Loucy (cell line): ENCODE data around the gene SMIM22.

Source experiments
- H2AFZ ChIP-seq: fragments of 200-600 bp; sonication (generic); 2 replicates; pipeline ENCODE4 v1.6.0; 2016; ENCODE audit warnings: antibody characterized with exemption, mild to moderate bottlenecking, low read length, moderate library complexity
- H3F3A ChIP-seq: fragments of 200-600 bp; 2 replicates; pipeline ENCODE4 v1.6.0; 2016; ENCODE audit warnings: antibody characterized with exemption, low read depth, mild to moderate bottlenecking
- H3K27me3 ChIP-seq: fragments of 200-600 bp; sonication (generic); 2 replicates; pipeline ENCODE4 v1.6.1; 2014; ENCODE audit warnings: low read length, mild to moderate bottlenecking; ENCODE audit not compliant: insufficient read depth, poor library complexity, severe bottlenecking
- H3K36me3 ChIP-seq: fragments of 200-600 bp; sonication (generic); 2 replicates; pipeline ENCODE4 v1.6.1; 2016; ENCODE audit warnings: low read length; ENCODE audit not compliant: insufficient read depth
- H3K4me1 ChIP-seq: fragments of 200-600 bp; sonication (generic); 2 replicates; pipeline ENCODE4 v1.5.1; 2014; ENCODE audit warnings: low read length, mild to moderate bottlenecking; ENCODE audit not compliant: insufficient read depth, poor library complexity, severe bottlenecking
- H3K4me2 ChIP-seq: fragments of 200-600 bp; sonication (generic); 2 replicates; pipeline ENCODE4 v1.6.0; 2014; ENCODE audit warnings: antibody characterized with exemption, low read length, low read depth, mild to moderate bottlenecking; ENCODE audit not compliant: poor library complexity, severe bottlenecking
- H3K4me3 ChIP-seq: fragments of 200-600 bp; sonication (generic); 2 replicates; pipeline ENCODE4 v1.5.1; 2014; ENCODE audit warnings: low read length, mild to moderate bottlenecking, mixed read lengths; ENCODE audit not compliant: poor library complexity, severe bottlenecking
- H3K79me2 ChIP-seq: fragments of 200-600 bp; sonication (generic); 2 replicates; pipeline ENCODE4 v1.6.1; 2014; ENCODE audit warnings: low read length; ENCODE audit not compliant: insufficient read depth
- H3K9ac ChIP-seq: fragments of 200-600 bp; sonication (generic); 2 replicates; pipeline ENCODE4 v1.6.0; 2014; ENCODE audit warnings: mild to moderate bottlenecking, low read depth, low read length, moderate library complexity; ENCODE audit not compliant: poor library complexity, severe bottlenecking
- H3K9me2 ChIP-seq: fragments of 200-600 bp; sonication (generic); replicated peaks from 2 replicates; pipeline ENCODE4 v1.6.1; 2016; ENCODE audit warnings: low read depth, low read length, mixed read lengths
- H3K9me3 ChIP-seq: fragments of 200-600 bp; sonication (generic); 2 replicates; pipeline ENCODE4 v1.6.1; 2014; ENCODE audit warnings: mild to moderate bottlenecking, antibody characterized with exemption, low read length, low read depth; ENCODE audit not compliant: insufficient read depth
- H4K20me1 ChIP-seq: fragments of 200-600 bp; sonication (generic); 2 replicates; pipeline ENCODE4 v1.6.0; 2014; ENCODE audit warnings: antibody characterized with exemption, low read length, mild to moderate bottlenecking; ENCODE audit not compliant: insufficient read depth, poor library complexity, severe bottlenecking
- CTCF ChIP-seq: fragments of 200-600 bp; sonication (generic); conservative IDR thresholded peaks from 2 replicates; pipeline ENCODE4 v1.5.1; 2014; ENCODE audit warnings: mild to moderate bottlenecking, antibody characterized with exemption, low read length
- EZH2phosphoT487 ChIP-seq: fragments of 200-600 bp; IDR thresholded peaks from 2 replicates; pipeline ENCODE4 v1.6.1; 2018; ENCODE audit warnings: antibody characterized with exemption, mild to moderate bottlenecking, moderate library complexity, borderline replicate concordance

SMIM22 gene

GRCh38 chr16:4790261-4790660 lies 4.9 kb upstream of the SMIM22 start:
- Histone ChIP-seq H3K27me3 (no peaks in the 10 kb centered on the region), H3K9ac (no peak overlapping the region), H3K9me2 (no peaks in the 10 kb centered on the region), H3K79me2 (no peaks in the 10 kb centered on the region), H2AFZ (no peak overlapping the region), H3K4me1 (no peaks in the 10 kb centered on the region), H3F3A (no peaks in the 10 kb centered on the region), H3K9me3 (no peaks in the 10 kb centered on the region), H3K4me2 (no peak overlapping the region), H3K4me3 (no peak overlapping the region), H3K36me3 (no peaks in the 10 kb centered on the region), H4K20me1 (no peaks in the 10 kb centered on the region)
- TF ChIP-seq EZH2phosphoT487 = no peak
- no peak for TF ChIP-seq CTCF

DNA sequence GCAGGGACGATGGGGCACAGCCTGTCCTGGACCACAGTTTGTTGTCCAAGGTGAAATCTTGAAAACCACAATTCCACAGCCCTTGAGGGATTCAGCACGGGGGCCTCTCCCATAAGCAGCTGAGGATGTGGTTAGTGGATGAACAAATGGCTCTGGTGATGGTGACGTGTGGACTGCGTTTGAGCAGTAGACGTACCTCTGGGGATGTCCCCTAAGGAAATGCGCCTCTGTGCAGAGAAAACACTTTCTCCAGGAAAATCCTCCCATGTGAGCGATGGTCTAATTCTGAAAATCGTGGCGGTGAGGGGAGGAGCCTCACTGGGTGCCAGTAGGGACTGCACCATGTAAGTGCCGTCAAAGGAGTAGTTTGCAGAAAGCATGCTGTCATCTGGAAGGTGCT lies 4.3 kb upstream of the SMIM22 start:
- H3F3A ChIP-seq = no peaks in the 10 kb centered on the region
- H3K4me1 ChIP-seq = no peaks in the 10 kb centered on the region
- no peaks in the 10 kb centered on the region for H3K79me2 ChIP-seq
- no peak overlapping the region for H3K4me2 ChIP-seq
- H3K9me3 ChIP-seq = no peaks in the 10 kb centered on the region
- TF ChIP-seq CTCF (no peak), EZH2phosphoT487 (no peak)
- H3K36me3 ChIP-seq = no peaks in the 10 kb centered on the region
- H4K20me1 ChIP-seq = no peaks in the 10 kb centered on the region
- H2AFZ ChIP-seq = no peak overlapping the region
- H3K9ac ChIP-seq = no peak overlapping the region
- H3K4me3 ChIP-seq = no peak overlapping the region
- no peaks in the 10 kb centered on the region for H3K27me3 ChIP-seq
- no peaks in the 10 kb centered on the region for H3K9me2 ChIP-seq

GRCh38 chr16:4792951-4793513 lies 2.1 kb upstream of the SMIM22 start:
- no peaks in the 10 kb centered on the region for H3K9me2 ChIP-seq
- H3K4me2 ChIP-seq = no peak overlapping the region
- no peaks in the 10 kb centered on the region for H3K36me3 ChIP-seq
- no peaks in the 10 kb centered on the region for H3K4me1 ChIP-seq
- H3K27me3 ChIP-seq = no peaks in the 10 kb centered on the region
- H3K4me3 ChIP-seq = no peak overlapping the region
- no peak overlapping the region for H2AFZ ChIP-seq
- no peaks in the 10 kb centered on the region for H3K79me2 ChIP-seq
- H4K20me1 ChIP-seq = no peaks in the 10 kb centered on the region
- no peak overlapping the region for H3K9ac ChIP-seq
- no peaks in the 10 kb centered on the region for H3F3A ChIP-seq
- no peaks in the 10 kb centered on the region for H3K9me3 ChIP-seq
- TF ChIP-seq EZH2phosphoT487 (no peak), CTCF (no peak)
